Thoracic aorta (tissue), 2 donors: ENCODE data around the gene REEP3. TPM values are rescaled to one million over a fixed set of nuclear protein-coding genes. Genes with fewer than 3 reads are reported as not detected.

Source experiments
- ATAC-seq: fragments of 150-250 bp; one replicate; pipeline ENCODE4 v1.8.0; 2017; ENCODE audit warnings: low read depth; ENCODE audit not compliant: insufficient number of reproducible peaks, low FRiP score
- DNase-seq: peaks from one replicate; pipeline ENCODE4 v3.0.0-alpha.2; 2020; ENCODE audit warnings: low spot score
- H3K27ac ChIP-seq, 2 donors: fragments of 200-600 bp; sonication (generic); 1 replicate in 1 of 2; 2 replicates in 1 of 2; pipeline ENCODE4 v1.5.1; 2016; ENCODE audit warnings: mild to moderate bottlenecking in 2 of 2, moderate library complexity in 2 of 2
- H3K27me3 ChIP-seq: fragments of 200-600 bp; sonication (generic); replicated peaks from 2 replicates; pipeline ENCODE4 v1.6.0; 2016; ENCODE audit warnings: mild to moderate bottlenecking; ENCODE audit not compliant: insufficient read depth
- H3K36me3 ChIP-seq: fragments of 200-600 bp; sonication (generic); one replicate; pipeline ENCODE4 v1.5.1; 2016
- H3K4me1 ChIP-seq, 2 donors: fragments of 200-600 bp; sonication (generic); 1 replicate in 1 of 2; 2 replicates in 1 of 2; pipeline versions ENCODE4 v1.5.1 to v1.6.0; 2016; ENCODE audit warnings: low read depth in 2 of 2, mild to moderate bottlenecking in 1 of 2; ENCODE audit not compliant: control insufficient read depth in 1 of 2
- H3K4me3 ChIP-seq: fragments of 200-600 bp; sonication (generic); 2 replicates; pipeline ENCODE4 v1.5.1; 2016; ENCODE audit warnings: mild to moderate bottlenecking
- H3K9me3 ChIP-seq: fragments of 200-600 bp; sonication (generic); 2 replicates; pipeline ENCODE4 v1.5.1; 2016
- CTCF ChIP-seq: fragments of 200-600 bp; sonication (generic); IDR thresholded peaks from one replicate; pipeline ENCODE4 v1.5.1; 2019; ENCODE audit warnings: antibody characterized with exemption
- total RNA-seq, 2 donors: library from RNA; depleted of rRNA; stranded (reverse); fragments of >200 nt; gene quantifications; one replicate each; pipeline versions ENCODE4 v1.1.0 to v1.2.3, GENCODE V29; 2016

The REEP3 gene
- total RNA-seq, 2 donors from 2014 or later, result 75.0 to 91.6 TPM

DNA sequence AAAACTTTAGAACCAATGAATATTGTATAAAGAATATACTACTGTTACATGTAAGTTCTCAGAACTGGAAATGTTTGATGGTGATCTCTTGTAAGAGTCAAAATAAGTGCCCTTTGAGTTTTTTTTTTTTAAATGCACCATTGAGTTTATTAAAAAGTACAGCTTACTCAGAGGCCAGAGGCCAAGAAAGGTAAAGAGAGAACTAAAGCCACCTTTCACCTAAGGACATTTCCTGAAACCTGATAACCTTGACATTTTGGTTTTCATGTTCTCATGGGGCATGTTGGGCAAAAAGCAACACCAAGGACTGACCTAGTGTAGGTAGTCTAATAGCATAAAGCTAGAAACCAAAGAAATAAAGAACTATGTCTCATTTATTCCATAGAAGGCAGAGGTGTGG is 27.7 kb downstream of the REEP3 start:
- no peaks in the 10 kb centered on the region for H3K9me3 ChIP-seq
- ATAC-seq (no peak), DNase-seq (no peak)
- H3K36me3 ChIP-seq, result no peaks in the 10 kb centered on the region
- H3K27me3 ChIP-seq, result no peaks in the 10 kb centered on the region
- TF ChIP-seq CTCF, result no peak
- peaks cover 8 to 34% of the 10 kb centered on the region in 2 donors for H3K4me1 ChIP-seq
- H3K4me3 ChIP-seq, result no peak overlapping the region
- H3K27ac ChIP-seq, result no peak overlapping the region

DNA sequence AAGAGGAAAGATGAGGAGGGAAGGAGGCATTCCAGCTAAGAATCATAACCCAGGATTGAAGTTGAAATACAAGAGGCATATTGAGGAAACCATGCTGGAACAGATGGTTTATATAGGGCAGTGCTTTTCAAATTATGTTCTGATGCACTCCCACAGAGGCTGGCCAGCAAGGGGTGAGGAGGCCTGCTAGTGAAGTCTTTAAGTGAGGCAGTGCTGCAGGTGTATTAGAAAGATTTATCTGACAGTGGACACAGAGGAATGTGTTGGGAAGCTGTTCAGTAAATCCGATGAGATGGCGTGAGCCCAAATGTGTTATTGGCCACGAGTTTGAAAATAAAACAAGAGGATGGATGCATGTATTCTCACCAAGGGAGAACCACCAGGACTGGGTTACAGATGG is 28.6 kb downstream of the REEP3 start:
- Histone ChIP-seq H3K27ac (no peak overlapping the region), H3K4me3 (no peak overlapping the region), H3K9me3 (no peaks in the 10 kb centered on the region), H3K4me1 (peaks cover 8 to 34% of the 10 kb centered on the region in 2 donors), H3K36me3 (no peaks in the 10 kb centered on the region), H3K27me3 (no peaks in the 10 kb centered on the region)
- DNase-seq (no peak), ATAC-seq (no peak)
- TF ChIP-seq CTCF, result no peak

GRCh38 chr10:63553031-63553430 is 31.8 kb downstream of the REEP3 start:
- DNase-seq, result no peak
- Histone ChIP-seq H3K4me3 (no peak overlapping the region), H3K27me3 (no peaks in the 10 kb centered on the region), H3K4me1 (peaks cover 19 to 41% of the 10 kb centered on the region in 2 donors), H3K27ac (peak overlapping the region in 1 of 2 donors; percentile 7), H3K9me3 (no peaks in the 10 kb centered on the region), H3K36me3 (no peaks in the 10 kb centered on the region)
- ATAC-seq, result no peak
- TF ChIP-seq CTCF, result no peak

- H3K27me3 ChIP-seq, result no peaks in the 10 kb centered on the region
- no peak overlapping the region for H3K27ac ChIP-seq
- no peak for TF ChIP-seq CTCF
- ATAC-seq (no peak), DNase-seq (no peak)
- H3K9me3 ChIP-seq, result no peaks in the 10 kb centered on the region
- H3K36me3 ChIP-seq, result no peaks in the 10 kb centered on the region
- no peak overlapping the region for H3K4me3 ChIP-seq
- peaks cover 19 to 41% of the 10 kb centered on the region in 2 donors for H3K4me1 ChIP-seq
Observed at GRCh38 chr10:63553473-63553872, 32.3 kb downstream of the REEP3 start.

DNA sequence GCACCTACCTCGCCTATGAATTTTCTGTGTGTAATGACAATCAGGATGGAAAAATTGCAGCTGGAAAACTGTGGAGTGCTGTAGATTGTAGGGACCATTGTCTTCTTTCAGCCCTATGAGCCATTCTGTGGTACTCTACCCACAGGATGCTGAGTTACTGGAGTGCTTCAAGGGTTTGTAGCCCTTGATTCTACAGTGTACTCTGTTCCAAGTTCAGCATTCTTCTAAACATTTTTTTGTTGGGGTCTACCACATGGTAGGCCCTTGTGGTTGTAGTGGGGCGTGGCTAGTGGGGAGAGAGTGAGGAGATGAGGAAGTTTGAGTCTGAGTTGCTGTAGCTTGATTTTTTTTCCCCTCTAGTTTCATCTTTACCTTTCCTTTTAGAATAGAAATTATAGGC is 33.5 kb downstream of the REEP3 start:
- DNase-seq, result no peak
- ATAC-seq, result no peak
- peak overlapping the region; percentile 51 to 57 for H3K27ac ChIP-seq

More for the DNA sequence above, 33.5 kb downstream of the REEP3 start:
- no peak for TF ChIP-seq CTCF
- no peaks in the 10 kb centered on the region for H3K36me3 ChIP-seq
- H3K4me1 ChIP-seq, result peaks cover 19 to 45% of the 10 kb centered on the region in 2 donors
- H3K9me3 ChIP-seq, result no peaks in the 10 kb centered on the region
- no peak overlapping the region for H3K4me3 ChIP-seq
- H3K27me3 ChIP-seq, result no peaks in the 10 kb centered on the region
